ENCODE data around the gene MIPOL1.

DNA sequence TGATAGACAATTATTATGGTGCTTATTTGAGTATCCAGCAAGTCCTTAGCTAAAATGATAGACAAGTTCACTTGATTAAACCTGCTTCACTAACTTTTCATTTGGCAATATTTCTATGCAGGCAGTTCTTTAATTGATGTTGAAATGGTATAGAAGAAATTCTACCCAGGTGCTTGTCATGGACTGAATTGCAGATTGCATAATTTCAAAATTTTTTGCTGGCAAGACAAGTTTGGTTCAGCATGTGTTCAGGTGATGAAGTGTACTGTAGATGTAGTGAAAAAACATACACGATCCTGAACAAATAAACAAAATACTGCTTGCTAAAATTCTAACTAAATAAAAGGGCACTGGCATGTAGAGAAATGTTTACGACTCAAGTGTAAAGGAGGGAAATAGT, 208.4 kb downstream of the MIPOL1 start:
- TF ChIP-seq, protein P1, sequence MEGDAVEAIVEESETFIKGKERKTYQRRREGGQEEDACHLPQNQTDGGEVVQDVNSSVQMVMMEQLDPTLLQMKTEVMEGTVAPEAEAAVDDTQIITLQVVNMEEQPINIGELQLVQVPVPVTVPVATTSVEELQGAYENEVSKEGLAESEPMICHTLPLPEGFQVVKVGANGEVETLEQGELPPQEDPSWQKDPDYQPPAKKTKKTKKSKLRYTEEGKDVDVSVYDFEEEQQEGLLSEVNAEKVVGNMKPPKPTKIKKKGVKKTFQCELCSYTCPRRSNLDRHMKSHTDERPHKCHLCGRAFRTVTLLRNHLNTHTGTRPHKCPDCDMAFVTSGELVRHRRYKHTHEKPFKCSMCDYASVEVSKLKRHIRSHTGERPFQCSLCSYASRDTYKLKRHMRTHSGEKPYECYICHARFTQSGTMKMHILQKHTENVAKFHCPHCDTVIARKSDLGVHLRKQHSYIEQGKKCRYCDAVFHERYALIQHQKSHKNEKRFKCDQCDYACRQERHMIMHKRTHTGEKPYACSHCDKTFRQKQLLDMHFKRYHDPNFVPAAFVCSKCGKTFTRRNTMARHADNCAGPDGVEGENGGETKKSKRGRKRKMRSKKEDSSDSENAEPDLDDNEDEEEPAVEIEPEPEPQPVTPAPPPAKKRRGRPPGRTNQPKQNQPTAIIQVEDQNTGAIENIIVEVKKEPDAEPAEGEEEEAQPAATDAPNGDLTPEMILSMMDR (IDR thresholded peaks at IDR 0.05): no peak
- no peak for TF ChIP-seq POLR2A (IDR thresholded peaks at IDR 0.05)
